ENCODE results near the gene COQ9.

Gene COQ9

DNA sequence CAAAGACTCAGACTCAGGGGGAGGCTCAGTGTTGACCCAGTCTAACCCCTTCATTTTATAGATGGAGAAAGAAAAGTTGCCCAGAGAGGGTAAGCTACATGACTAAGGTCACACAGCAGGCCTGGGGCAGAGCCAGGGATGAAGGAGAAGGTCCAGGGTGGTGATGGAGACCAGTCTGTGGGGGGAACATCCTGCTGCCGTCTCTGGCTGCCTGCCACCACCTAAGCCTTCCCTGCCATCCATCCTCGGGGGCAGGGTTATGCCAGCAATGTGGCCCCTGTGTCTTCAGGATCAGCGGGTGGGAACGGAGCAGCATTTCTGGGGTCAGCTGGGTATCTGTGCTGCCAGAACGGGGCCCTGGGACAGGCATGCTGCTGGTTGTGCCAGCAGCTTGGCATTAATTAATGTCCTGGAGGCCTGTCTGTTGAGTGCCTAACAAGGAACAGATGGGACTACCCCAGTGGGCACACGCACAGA, 33.5 kb downstream of the COQ9 start:
- DNase-seq (ENCODE audit: low read depth): no peak
- no peak overlapping the region for H3K4me3 ChIP-seq (ENCODE audit: low read depth, low read length)
- TF ChIP-seq, protein P1, sequence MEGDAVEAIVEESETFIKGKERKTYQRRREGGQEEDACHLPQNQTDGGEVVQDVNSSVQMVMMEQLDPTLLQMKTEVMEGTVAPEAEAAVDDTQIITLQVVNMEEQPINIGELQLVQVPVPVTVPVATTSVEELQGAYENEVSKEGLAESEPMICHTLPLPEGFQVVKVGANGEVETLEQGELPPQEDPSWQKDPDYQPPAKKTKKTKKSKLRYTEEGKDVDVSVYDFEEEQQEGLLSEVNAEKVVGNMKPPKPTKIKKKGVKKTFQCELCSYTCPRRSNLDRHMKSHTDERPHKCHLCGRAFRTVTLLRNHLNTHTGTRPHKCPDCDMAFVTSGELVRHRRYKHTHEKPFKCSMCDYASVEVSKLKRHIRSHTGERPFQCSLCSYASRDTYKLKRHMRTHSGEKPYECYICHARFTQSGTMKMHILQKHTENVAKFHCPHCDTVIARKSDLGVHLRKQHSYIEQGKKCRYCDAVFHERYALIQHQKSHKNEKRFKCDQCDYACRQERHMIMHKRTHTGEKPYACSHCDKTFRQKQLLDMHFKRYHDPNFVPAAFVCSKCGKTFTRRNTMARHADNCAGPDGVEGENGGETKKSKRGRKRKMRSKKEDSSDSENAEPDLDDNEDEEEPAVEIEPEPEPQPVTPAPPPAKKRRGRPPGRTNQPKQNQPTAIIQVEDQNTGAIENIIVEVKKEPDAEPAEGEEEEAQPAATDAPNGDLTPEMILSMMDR (IDR thresholded peaks at IDR 0.05; ENCODE audit: insufficient read depth, low read depth, low read length, missing control alignments): no peak

- no peak overlapping the region for H3K4me3 ChIP-seq (ENCODE audit: low read depth, low read length)
- DNase-seq (ENCODE audit: low read depth): no peak
- TF ChIP-seq, protein P1 (IDR thresholded peaks at IDR 0.05; ENCODE audit: insufficient read depth, low read depth, low read length, missing control alignments): no peak
These were observed 34.1 kb downstream of the COQ9 start for GRCh38 chr16:57481421-57481820.

- DNase-seq (ENCODE audit: low read depth): no peak
- TF ChIP-seq, protein P1 (IDR thresholded peaks at IDR 0.05; ENCODE audit: insufficient read depth, low read depth, low read length, missing control alignments): no peak
These were observed 35.7 kb downstream of the COQ9 start for GRCh38 chr16:57482845-57483545.

GRCh38 chr16:57483725-57484514, 36.6 kb downstream of the COQ9 start:
- DNase-seq (ENCODE audit: low read depth): no peak
- no peak overlapping the region for H3K4me3 ChIP-seq (ENCODE audit: low read depth, low read length)
- TF ChIP-seq, protein P1 (IDR thresholded peaks at IDR 0.05; ENCODE audit: insufficient read depth, low read depth, low read length, missing control alignments): no peak

More at GRCh38 chr16:57482845-57483545, 35.7 kb downstream of the COQ9 start:
- H3K4me3 ChIP-seq (ENCODE audit: low read depth, low read length): no peak overlapping the region

DNA sequence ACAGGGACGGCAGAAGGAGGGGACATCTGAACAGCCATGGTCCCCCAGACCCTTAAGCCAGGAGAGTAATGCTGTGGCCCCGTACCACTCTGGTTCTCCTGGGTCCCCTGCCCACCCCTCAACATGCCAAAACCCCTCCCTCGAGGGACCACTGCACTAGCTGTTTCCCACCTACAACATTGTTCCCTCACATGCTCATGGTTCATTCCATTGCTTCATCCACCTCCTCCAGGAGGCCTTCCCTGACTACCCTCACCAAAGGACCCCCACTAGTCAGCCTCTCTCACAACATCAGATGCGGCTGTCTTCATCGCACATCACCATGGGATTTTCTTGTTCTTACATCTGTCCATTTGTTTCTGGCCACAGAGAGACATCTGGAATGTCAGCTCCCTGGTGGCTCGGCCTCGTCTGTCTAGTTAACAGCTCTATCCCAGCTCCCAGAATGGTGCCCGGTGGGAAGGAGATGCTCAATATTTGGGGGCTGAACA, 37.3 kb downstream of the COQ9 start:
- no peak overlapping the region for H3K4me3 ChIP-seq (ENCODE audit: low read depth, low read length)
- DNase-seq (ENCODE audit: low read depth): no peak
- TF ChIP-seq, protein P1 (IDR thresholded peaks at IDR 0.05; ENCODE audit: insufficient read depth, low read depth, low read length, missing control alignments): no peak

- TF ChIP-seq, protein P1 (IDR thresholded peaks at IDR 0.05; ENCODE audit: insufficient read depth, low read depth, low read length, missing control alignments): no peak
- no peak for DNase-seq (ENCODE audit: low read depth)
- H3K4me3 ChIP-seq (ENCODE audit: low read depth, low read length): peak overlapping the region; percentile 62; the same call in 1 of the 2 replicates
These were observed 38.0 kb downstream of the COQ9 start for GRCh38 chr16:57485091-57485915.
